GM19395 (cell line): ENCODE measurements around the gene SPATA6L.
"Not testable (repeated sequence)": the region's sequence is repeated elsewhere in the genome, so short reads cannot be mapped to it uniquely, and the experiment has no call there.

Source experiments
- ATAC-seq: cut with Tn5 transposase; IDR thresholded peaks from one replicate; pipeline ENCODE4 v1.9.1; 2021; ENCODE audit warnings: mild to moderate bottlenecking, moderate library complexity; ENCODE audit not compliant: unreplicated experiment

Gene SPATA6L

GRCh38 chr9:4640027-4640426 is 26.3 kb downstream of the SPATA6L start:
- no peak for ATAC-seq

GRCh38 chr9:4639420-4639819 is 26.9 kb downstream of the SPATA6L start:
- ATAC-seq = no peak

DNA sequence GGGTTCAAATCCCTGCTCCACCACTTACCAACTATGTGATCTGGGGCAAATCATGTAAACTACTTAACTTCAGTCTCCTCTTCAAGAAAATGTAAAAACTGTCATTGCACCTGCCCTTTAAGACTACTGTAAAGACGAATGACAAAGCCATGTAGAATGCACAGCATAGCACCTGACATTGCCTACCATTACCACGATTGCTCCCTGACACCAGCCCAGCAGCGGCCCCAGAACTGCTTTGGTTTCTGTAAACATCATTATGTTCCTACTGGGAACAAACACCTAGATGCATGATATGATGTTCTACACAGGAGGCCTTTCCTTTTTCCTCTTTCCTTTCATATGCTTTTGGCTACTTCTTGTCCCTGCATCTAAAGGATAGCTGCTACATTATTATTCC is 27.3 kb downstream of the SPATA6L start:
- no peak for ATAC-seq

DNA sequence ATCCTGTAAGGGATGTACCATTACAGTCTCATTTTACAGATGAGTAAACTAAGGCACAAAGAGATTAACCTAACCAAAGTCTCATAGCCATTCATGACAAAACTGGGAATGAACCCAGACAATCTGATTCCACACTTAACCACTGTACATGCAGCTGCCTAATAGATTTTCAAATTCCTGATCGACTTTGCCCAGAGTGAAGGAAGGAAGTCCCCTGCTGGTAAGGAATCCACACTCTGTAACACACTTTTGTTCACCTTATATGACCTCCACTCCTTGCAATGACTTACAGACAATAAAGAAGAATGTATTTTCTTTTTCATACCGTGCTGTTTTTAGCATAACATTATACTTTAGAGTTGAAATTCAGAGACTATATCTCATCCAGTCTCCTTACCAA is 35.4 kb downstream of the SPATA6L start:
- ATAC-seq = no peak

- no peak for ATAC-seq
Observed at GRCh38 chr9:4622016-4622415, 44.3 kb downstream of the SPATA6L start.

- no peak for ATAC-seq
Observed at GRCh38 chr9:4620881-4621555, 45.3 kb downstream of the SPATA6L start.

DNA sequence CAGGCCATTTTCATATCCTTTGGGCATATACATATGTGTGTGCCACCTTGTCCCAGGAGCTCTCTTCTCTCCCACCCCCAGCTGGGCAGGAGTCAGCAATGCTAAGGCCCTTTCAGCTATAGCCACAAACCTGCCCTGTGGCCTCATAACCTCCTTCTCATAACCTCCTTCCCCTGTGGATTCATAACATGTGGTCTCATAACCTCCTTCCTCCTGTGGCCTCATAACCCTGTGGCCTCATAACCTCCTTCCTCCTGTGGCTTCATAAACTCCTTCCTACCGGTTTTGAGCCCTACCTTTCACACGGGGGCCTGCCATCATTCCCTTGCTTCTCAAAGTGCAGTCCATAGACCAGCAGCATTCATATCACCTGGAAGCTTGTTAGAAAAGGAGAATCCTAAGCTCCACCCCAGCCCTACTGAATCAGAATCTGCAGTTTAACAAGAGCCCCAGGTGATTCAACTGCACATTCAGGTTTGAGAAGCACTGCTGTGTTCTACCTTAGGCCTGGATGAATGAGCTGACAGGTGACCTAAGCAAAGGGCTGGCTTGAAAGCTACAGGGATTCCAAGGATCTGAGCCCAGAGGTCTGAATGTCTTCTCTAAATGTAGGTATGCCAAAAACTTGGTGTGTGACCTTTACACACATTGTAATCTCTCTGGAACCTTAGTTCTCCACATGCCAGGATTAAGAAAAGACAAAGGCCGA is 46.1 kb downstream of the SPATA6L start:
- no peak for ATAC-seq

DNA sequence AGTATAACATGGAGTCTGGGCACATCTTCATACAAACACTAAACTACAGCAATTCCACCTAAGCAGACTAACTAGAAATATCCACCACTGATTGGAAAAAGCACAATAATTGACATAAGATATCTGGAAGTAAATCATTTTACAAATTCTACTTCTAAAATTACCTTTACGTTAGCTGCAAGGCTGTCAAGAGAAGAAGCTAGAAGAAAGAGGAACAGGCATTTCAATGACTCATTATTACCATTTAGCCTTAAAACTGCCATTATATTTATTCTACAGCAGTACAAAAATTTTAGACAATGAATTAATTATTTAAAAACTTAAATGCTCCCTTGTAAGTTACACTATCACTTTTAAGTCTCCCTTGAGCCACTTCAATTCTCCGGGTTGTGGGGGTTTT is 47.6 kb downstream of the SPATA6L start:
- ATAC-seq = no peak

- ATAC-seq = no peak
Observed at GRCh38 chr9:4617752-4618151, 48.5 kb downstream of the SPATA6L start.

DNA sequence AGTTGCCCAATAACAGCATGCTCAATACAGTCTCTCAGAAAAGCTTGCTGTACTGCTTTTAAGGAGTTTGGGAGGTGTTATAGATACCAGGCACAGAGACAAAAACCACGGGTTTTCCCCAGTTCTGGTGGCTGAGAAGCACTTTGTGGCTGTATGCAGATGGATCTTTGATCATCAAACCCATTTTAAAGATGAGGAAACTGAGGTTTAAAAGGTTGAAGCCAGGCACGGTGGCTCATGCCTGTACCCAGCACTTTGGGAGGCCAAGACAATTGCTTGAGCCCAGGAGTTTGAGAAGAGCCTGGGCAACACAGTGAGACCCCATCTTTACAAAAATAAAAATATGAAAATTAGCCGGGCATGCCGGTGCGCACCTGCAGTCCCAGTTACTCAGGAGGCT is 50.5 kb downstream of the SPATA6L start:
- ATAC-seq = no peak

DNA sequence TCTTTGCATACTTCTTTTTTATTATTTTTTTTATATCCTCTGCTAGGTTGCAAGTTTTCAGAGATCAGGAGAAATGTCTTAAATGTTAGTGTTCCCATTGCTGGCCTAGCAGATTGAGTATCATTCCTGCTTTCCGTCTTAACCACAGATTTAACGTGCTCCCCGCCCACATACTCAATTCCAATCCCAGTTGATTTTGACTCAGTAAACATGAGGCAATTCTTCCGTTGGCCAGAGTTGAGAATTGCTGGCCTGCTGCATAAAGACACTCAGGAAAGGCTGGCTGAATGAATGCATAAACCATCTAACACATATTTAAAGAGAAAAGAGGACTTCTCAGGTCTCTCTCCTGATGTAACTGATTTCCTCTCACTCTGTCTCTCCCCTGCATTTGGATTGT is 51.0 kb downstream of the SPATA6L start:
- no peak for ATAC-seq

DNA sequence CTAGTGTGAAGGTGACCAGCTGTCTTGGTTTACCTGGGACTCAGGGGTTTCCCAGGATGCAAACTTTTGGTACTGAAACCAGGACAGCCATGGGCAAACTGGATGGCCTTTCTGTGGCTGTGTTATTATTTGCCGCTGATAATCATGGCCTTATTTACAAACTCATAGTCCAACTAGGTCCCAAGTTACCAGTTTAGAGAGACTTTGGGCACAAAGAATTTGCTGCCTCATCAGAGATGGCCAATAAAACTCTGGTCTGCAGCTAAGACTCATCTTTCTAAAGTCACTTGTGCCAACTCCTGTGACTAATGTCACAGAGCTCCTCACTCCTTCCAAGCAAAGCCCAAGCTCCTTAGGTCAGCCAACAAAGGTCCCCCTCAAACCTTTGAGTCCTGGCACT is 51.7 kb downstream of the SPATA6L start:
- no peak for ATAC-seq

DNA sequence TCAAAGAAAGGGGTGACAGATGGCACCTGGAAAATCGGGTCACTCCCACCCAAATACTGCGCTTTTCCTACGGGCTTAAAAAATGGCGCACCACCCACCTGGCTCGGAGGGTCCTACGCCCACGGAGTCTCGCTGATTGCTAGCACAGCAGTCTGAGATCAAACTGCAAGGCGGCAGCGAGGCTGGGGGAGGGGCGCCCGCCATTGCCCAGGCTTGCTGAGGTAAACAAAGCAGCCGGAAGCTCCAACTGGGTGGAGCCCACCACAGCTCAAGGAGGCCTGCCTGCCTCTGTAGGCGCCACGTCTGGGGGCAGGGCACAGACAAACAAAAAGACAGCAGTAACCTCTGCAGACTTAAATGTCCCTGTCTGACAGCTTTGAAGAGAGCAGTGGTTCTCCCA is 60.2 kb downstream of the SPATA6L start:
- not testable (repeated sequence) for ATAC-seq

DNA sequence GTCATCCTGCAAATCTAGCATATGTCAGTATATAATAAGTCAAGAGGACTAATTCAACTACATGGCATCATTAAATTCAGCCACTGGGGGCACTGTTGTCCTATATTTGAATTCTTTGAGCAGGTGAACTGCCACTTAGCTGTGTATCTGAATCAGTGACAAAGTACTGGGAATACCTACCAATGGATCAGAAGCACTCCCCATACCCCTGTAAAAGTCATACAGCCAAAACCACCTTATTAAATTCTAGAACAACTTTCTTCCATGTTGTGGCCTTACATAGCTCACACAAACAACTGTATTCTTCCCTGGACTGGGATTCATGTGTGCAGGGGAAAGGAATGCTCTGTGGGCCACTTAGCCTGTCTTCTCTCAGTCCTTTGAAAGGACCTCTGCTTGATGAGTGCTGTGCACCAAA is 61.6 kb downstream of the SPATA6L start:
- ATAC-seq = peak; percentile 91

DNA sequence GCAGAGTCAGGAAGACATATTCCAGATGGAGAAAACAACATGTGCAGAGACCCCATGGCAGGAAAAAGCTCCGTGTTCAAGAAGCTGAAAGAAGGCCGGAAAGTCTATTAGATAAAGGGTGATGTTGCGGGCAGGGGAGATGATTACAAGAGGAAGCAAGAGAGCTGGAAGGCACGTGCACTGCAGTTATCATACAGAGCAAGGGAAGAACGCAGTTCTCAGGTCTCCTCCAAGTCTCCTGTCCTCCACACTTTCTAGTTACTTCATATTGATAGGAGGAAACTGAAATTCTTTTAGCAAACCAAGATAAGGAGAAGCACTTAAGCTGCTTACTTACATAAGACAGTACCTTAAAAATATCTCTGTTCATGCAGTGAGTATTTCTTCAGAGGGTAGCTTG is 62.5 kb downstream of the SPATA6L start:
- no peak for ATAC-seq

GRCh38 chr9:4600368-4600767 is 65.9 kb downstream of the SPATA6L start:
- ATAC-seq = no peak

DNA sequence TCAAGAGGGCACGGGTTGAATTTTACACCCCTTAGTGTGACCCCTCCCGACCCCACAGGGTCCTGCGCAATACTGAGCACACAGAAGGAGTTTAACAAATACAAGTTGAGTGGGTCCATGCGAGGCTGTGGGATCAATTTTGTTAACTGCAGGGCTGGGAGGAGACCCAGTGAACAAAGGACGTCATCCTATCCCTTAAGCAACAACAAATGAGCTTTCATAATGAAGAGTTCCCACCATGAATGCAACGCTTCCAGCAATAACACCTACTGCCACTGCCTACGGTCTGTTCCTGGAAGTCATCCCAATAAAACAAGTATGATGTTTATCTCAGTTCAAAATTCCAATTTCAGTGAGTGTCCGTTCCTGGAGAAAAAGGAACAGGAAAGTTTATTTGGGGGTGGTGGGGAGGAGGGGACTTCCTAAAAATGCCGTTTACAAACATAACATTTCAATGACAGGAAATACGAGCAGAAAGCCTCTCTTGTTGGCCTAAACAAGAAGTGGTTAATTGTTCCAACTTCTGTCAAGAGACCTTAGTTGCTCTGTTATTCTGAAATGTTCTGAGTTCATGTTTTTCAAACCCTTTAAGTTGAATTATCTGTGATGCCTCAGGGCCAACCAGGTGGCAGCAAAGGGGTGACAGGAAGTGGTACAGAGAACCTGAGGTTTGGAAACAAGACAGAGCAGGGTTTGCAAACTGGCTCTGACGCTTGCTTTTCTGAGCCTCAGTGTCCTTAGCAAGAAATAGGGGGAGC is 69.9 kb downstream of the SPATA6L start:
- ATAC-seq = peak; percentile 49

- no peak for ATAC-seq
Observed at GRCh38 chr9:4594994-4595393, 71.3 kb downstream of the SPATA6L start.

DNA sequence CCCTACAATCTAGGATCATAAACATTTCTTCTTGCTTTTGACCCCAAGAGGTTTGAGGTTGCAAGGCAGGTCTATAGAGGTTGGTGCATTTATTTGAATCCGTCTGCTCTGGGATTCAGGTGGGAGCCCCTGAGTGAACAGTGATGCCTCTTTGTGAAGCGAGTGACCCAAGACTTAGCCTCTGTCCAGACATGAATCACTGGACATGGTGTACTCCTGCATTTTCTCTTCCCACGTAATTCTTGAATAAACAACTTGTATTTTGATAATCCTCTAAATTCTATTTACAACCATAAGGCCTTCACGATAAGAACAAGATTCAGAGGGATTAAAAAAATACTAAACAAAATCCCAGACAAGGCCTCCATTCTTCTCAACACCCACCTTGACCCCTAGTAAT is 71.7 kb downstream of the SPATA6L start:
- ATAC-seq = no peak

- no peak for ATAC-seq
Observed at GRCh38 chr9:4592886-4593285, 73.4 kb downstream of the SPATA6L start.

DNA sequence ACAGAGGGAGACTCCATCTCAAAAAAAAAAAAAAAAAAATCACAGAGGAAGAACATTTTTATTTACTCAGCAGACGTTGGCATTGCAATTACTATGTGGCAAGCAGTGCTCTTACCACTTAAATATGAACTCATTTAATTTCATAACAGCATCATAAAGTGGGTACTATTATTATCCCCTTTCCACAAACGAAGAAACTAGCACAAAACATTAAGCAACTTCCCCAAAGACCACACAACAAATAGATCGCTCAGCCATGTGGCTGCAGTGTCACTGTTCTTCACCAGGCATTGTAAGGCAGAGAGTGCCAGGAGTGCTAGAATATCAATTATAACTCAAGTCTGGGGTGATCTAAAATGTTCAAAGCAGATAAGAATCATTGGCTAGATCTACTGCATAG is 74.0 kb downstream of the SPATA6L start:
- no peak for ATAC-seq

DNA sequence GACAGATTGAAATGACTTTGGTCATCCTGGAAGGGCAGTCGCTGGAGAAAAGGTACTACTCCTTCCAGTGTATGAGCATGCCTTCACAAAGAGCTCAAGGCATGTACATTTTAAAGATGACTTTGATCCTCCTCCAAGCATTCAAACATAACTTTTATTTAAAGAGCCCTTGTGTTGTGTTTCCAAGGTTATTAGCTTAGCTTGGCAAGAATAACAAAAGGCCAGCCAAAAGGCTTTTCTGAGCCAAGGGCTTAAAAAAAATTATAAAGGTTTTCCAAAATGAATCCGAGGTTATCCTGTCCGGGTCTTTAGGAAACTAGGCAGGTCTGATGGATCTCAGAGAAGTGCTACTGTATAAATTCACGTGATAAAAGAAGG is 75.2 kb downstream of the SPATA6L start:
- ATAC-seq = no peak
